HCT116 (cell line): ENCODE measurements around the gene CD300C. TPM values are rescaled to one million over a fixed set of nuclear protein-coding genes. Genes with fewer than 3 reads are reported as not detected.

Experiments used
- ATAC-seq: fragments of 200-7000 bp; cut with Tn5 transposase; 2 replicates; pipeline ENCODE4 v1.9.1; 2020; ENCODE audit warnings: mild to moderate bottlenecking, moderate library complexity
- BruUV-seq: library from RNA; stranded (reverse); fragments of 400-500 nt; replicated peaks from 2 replicates; lab custom pipeline; 2021; lab: Mats Ljungman, UMichigan
- CTCF ChIA-PET: fragments of 300-600 bp; sonication (Branson Sonifier 250); formaldehyde crosslinking; loops from one replicate; lab custom pipeline; 2021; ENCODE audit warnings: antibody characterized with exemption; lab: Charles Lee
- POLR2A ChIA-PET: fragments of 300-600, 350-600 bp; sonication (Branson Sonifier 250); formaldehyde crosslinking; loops from one replicate; lab custom pipeline; 2021; ENCODE audit warnings: antibody characterized with exemption; lab: Charles Lee
- RAD21 ChIA-PET, 2 experiments: fragments of 300-600 bp; sonication (Branson Sonifier 250); formaldehyde crosslinking; loops; one replicate each; lab custom pipeline; 2023; ENCODE audit warnings: low total read pairs in 2 of 2; ENCODE audit not compliant: uncharacterized antibody in 2 of 2, unreplicated experiment in 2 of 2, low non-redundant PET in 1 of 2; lab: Charles Lee
- DNase-seq: peaks from one replicate; pipeline ENCODE4 v3.0.0-alpha.2; 2010; ENCODE audit warnings: low read depth, low spot score
- H2AFZ ChIP-seq: fragments of 200-600 bp; shearing (Covaris generic), sonication (generic); 2 replicates; pipeline ENCODE4 v1.6.1; 2017; ENCODE audit warnings: low read depth, mixed run types, mixed read lengths, antibody characterized with exemption, low read length; ENCODE audit not compliant: poor library complexity, severe bottlenecking
- H3K27ac ChIP-seq: 2 replicates; pipeline ENCODE4 v1.5.1; 2012; ENCODE audit warnings: low read depth, low read length
- H3K27me3 ChIP-seq: fragments of 200-600 bp; sonication (generic); 2 replicates; pipeline ENCODE4 v1.6.1; 2016; ENCODE audit warnings: mixed run types, low read length, mixed read lengths; ENCODE audit not compliant: insufficient read depth
- H3K36me3 ChIP-seq, 2 experiments: fragments of 200-500 bp in 1 of 2; fragments of 200-600 bp in 1 of 2; sonication (Bioruptor generic) in 1 of 2; sonication (generic) in 1 of 2; 2 replicates each; pipeline versions ENCODE4 v1.5.1 to v1.6.1; 2014 to 2016; ENCODE audit warnings: low read length in 2 of 2, inconsistent platforms in 1 of 2, mixed read lengths in 1 of 2, mixed run types in 1 of 2; ENCODE audit not compliant: insufficient read depth in 2 of 2, control insufficient read depth in 1 of 2
- H3K4me1 ChIP-seq, 2 experiments: fragments of 200-600 bp in 1 of 2; sonication (generic) in 1 of 2; 2 replicates each; pipeline versions ENCODE4 v1.5.1 to v1.6.1; 2012 to 2017; ENCODE audit warnings: low read length in 2 of 2, inconsistent platforms in 1 of 2, mild to moderate bottlenecking in 1 of 2, mixed read lengths in 1 of 2, mixed run types in 1 of 2, moderate library complexity in 1 of 2; ENCODE audit not compliant: insufficient read depth in 2 of 2, control insufficient read depth in 1 of 2
- H3K4me2 ChIP-seq: fragments of 200-600 bp; sonication (generic); 2 replicates; pipeline ENCODE4 v1.6.1; 2017; ENCODE audit warnings: mixed run types, low read length, mixed read lengths
- H3K4me3 ChIP-seq, 2 experiments: fragments of 200-600 bp in 1 of 2; sonication (generic) in 1 of 2; replicated peaks in 1 of 2; 2 replicates each; pipeline ENCODE4 v1.5.1; 2011 to 2016; ENCODE audit warnings: low read length in 2 of 2, control low read depth in 1 of 2, low read depth in 1 of 2, mild to moderate bottlenecking in 1 of 2, mixed read lengths in 1 of 2, mixed run types in 1 of 2
- H3K79me2 ChIP-seq: fragments of 200-600 bp; sonication (generic); 2 replicates; pipeline ENCODE4 v1.6.1; 2017; ENCODE audit warnings: mild to moderate bottlenecking, mixed run types, low read length, moderate library complexity, mixed read lengths; ENCODE audit not compliant: insufficient read depth
- H3K9ac ChIP-seq: fragments of 200-600 bp; sonication (generic); 2 replicates; pipeline ENCODE4 v1.6.1; 2016; ENCODE audit warnings: low read length, mixed read lengths
- H3K9me2 ChIP-seq: fragments of 200-600 bp; sonication (generic), shearing (Covaris generic); 2 replicates; pipeline ENCODE4 v1.6.1; 2017; ENCODE audit warnings: mixed run types, mild to moderate bottlenecking, moderate library complexity; ENCODE audit not compliant: insufficient read depth
- H3K9me3 ChIP-seq, 2 experiments: fragments of 200-500 bp in 1 of 2; fragments of 200-600 bp in 1 of 2; sonication (Bioruptor generic) in 1 of 2; sonication (generic) in 1 of 2; 2 replicates each; pipeline ENCODE4 v1.6.1; 2014 to 2017; ENCODE audit warnings: low read length in 2 of 2, mixed read lengths in 2 of 2, inconsistent platforms in 1 of 2, low read depth in 1 of 2, mild to moderate bottlenecking in 1 of 2, mixed run types in 1 of 2, moderate library complexity in 1 of 2; ENCODE audit not compliant: control insufficient read depth in 1 of 2, insufficient read depth in 1 of 2
- H4K20me1 ChIP-seq: fragments of 200-600 bp; sonication (generic), shearing (Covaris generic); 2 replicates; pipeline ENCODE4 v1.6.1; 2017; ENCODE audit warnings: mixed run types, mild to moderate bottlenecking, moderate library complexity; ENCODE audit not compliant: insufficient read depth
- CBX3 ChIP-seq: IDR thresholded peaks from 2 replicates; pipeline ENCODE4 v1.6.1; 2012; ENCODE audit warnings: low read depth
- CEBPB ChIP-seq: IDR thresholded peaks from 2 replicates; pipeline ENCODE4 v1.6.1; 2012; ENCODE audit warnings: low read depth
- EGR1 ChIP-seq: IDR thresholded peaks from 2 replicates; pipeline ENCODE4 v1.6.1; 2012; ENCODE audit warnings: low read depth
- EZH2 ChIP-seq: fragments of 200-600 bp; sonication (generic); IDR thresholded peaks from 2 replicates; pipeline ENCODE4 v1.6.1; 2017; ENCODE audit warnings: antibody characterized with exemption, mixed run types
- EZH2phosphoT487 ChIP-seq: fragments of 200-600 bp; IDR thresholded peaks from 2 replicates; pipeline ENCODE4 v1.6.1; 2018; ENCODE audit warnings: antibody characterized with exemption, borderline replicate concordance
- JUND ChIP-seq: IDR thresholded peaks from 2 replicates; pipeline ENCODE4 v1.6.1; 2012
- POLR2A ChIP-seq: IDR thresholded peaks from 2 replicates; pipeline ENCODE4 v1.7.0; 2011; ENCODE audit warnings: borderline replicate concordance; ENCODE audit not compliant: insufficient read depth, insufficient read length; ENCODE audit errors: extremely low read depth
- POLR2AphosphoS5 ChIP-seq: IDR thresholded peaks from 2 replicates; pipeline ENCODE4 v1.6.1; 2011; ENCODE audit warnings: mild to moderate bottlenecking, low read depth, low read length, moderate library complexity
- RAD21 ChIP-seq: IDR thresholded peaks from 2 replicates; pipeline ENCODE4 v1.6.1; 2012; ENCODE audit warnings: low read depth, mild to moderate bottlenecking
- SIN3A ChIP-seq: IDR thresholded peaks from 2 replicates; pipeline ENCODE4 v1.6.1; 2012; ENCODE audit warnings: low read depth
- SP1 ChIP-seq: IDR thresholded peaks from 2 replicates; pipeline ENCODE4 v1.6.1; 2012; ENCODE audit warnings: low read depth
- SRF ChIP-seq: IDR thresholded peaks from 2 replicates; pipeline ENCODE4 v1.6.1; 2012; ENCODE audit warnings: low read depth
- TCF7L2 ChIP-seq: IDR thresholded peaks from 2 replicates; pipeline ENCODE4 v1.7.0; 2011; ENCODE audit warnings: borderline replicate concordance, inconsistent platforms; ENCODE audit not compliant: insufficient read depth, insufficient read length; ENCODE audit errors: extremely low read depth
- YY1 ChIP-seq: IDR thresholded peaks from 2 replicates; pipeline ENCODE4 v1.6.1; 2011; ENCODE audit warnings: low read length, low read depth, moderate library complexity, mild to moderate bottlenecking; ENCODE audit not compliant: insufficient replicate concordance; ENCODE audit errors: extremely low read depth
- ZNF274 ChIP-seq: fragments of 200-500 bp; sonication (Bioruptor generic); IDR thresholded peaks from 2 replicates; pipeline ENCODE4 v1.6.1; 2014; ENCODE audit warnings: mild to moderate bottlenecking, low read depth, low read length, inconsistent platforms
- intact Hi-C: fragments of 100-400 bp; cut with micrococcal nuclease; formaldehyde crosslinking; loops from 2 replicates; pipeline ENCODE4 v1.10.0; 2022
- total RNA-seq: library from RNA; stranded (reverse); gene quantifications from one replicate; pipeline ENCODE4 v1.2.1, GENCODE V29; 2021; ENCODE audit not compliant: unreplicated experiment
- TF ChIP-seq, protein P1 (sequence below): IDR thresholded peaks from 2 replicates; pipeline ENCODE4 v1.6.1; 2012
- TF ChIP-seq, protein P2 (sequence below): IDR thresholded peaks from 2 replicates; pipeline ENCODE4 v1.6.1; 2011; ENCODE audit warnings: mild to moderate bottlenecking, low read length, moderate library complexity; ENCODE audit not compliant: insufficient replicate concordance; ENCODE audit errors: extremely low read depth
- TF ChIP-seq, protein P3 (sequence below): IDR thresholded peaks from 2 replicates; pipeline ENCODE4 v1.6.1; 2012

CD300C gene
- total RNA-seq, 1 experiment from 2014 or later = 0.15 TPM

DNA sequence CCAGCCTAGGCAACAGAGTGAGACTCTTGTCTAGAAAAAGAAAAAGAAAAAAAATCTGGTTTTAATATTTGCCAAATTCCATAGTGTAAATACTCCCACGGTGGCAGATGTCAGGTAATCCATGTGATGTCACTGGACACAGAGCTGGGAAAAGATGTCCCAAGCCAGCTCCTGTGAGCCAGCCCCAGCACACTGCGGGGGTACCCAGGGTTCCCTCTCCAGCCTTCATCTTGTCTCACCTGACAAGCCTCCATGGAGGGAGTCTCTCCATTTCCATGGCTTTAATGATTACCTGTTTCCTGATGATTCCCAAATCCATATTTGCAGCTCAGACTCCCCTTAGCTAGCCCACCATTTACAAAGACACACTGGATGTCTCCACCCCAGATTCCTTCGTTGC lies 19.2 kb downstream of the CD300C start:
- H3K4me3 ChIP-seq = no peak overlapping the region
- H3K36me3 ChIP-seq = no peaks in the 10 kb centered on the region
- no peaks in the 10 kb centered on the region for H3K79me2 ChIP-seq
- peaks cover 79% of the 10 kb centered on the region for H3K27me3 ChIP-seq
- no peak for TF ChIP-seq POLR2AphosphoS5
- no peak for TF ChIP-seq EZH2phosphoT487
- TF ChIP-seq, protein P1, sequence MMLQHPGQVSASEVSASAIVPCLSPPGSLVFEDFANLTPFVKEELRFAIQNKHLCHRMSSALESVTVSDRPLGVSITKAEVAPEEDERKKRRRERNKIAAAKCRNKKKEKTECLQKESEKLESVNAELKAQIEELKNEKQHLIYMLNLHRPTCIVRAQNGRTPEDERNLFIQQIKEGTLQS = no peak
- no peak for TF ChIP-seq SP1
- TF ChIP-seq POLR2A = no peak
- no peak for TF ChIP-seq SIN3A
- no peak for TF ChIP-seq CBX3
- TF ChIP-seq SRF = no peak
- TF ChIP-seq EGR1 = no peak
- TF ChIP-seq, protein P2, sequence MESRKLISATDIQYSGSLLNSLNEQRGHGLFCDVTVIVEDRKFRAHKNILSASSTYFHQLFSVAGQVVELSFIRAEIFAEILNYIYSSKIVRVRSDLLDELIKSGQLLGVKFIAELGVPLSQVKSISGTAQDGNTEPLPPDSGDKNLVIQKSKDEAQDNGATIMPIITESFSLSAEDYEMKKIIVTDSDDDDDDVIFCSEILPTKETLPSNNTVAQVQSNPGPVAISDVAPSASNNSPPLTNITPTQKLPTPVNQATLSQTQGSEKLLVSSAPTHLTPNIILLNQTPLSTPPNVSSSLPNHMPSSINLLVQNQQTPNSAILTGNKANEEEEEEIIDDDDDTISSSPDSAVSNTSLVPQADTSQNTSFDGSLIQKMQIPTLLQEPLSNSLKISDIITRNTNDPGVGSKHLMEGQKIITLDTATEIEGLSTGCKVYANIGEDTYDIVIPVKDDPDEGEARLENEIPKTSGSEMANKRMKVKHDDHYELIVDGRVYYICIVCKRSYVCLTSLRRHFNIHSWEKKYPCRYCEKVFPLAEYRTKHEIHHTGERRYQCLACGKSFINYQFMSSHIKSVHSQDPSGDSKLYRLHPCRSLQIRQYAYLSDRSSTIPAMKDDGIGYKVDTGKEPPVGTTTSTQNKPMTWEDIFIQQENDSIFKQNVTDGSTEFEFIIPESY = no peak
- TF ChIP-seq EZH2 = no peak
- no peak for TF ChIP-seq CEBPB
- no peak for TF ChIP-seq RAD21
- no peak for TF ChIP-seq JUND
- TF ChIP-seq TCF7L2 = no peak
- TF ChIP-seq, protein P3, sequence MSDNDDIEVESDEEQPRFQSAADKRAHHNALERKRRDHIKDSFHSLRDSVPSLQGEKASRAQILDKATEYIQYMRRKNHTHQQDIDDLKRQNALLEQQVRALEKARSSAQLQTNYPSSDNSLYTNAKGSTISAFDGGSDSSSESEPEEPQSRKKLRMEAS = no peak
- no peak for TF ChIP-seq YY1
- no peak for TF ChIP-seq ZNF274
- no peak overlapping the region for H2AFZ ChIP-seq
- no peak overlapping the region for H3K27ac ChIP-seq
- no peak for DNase-seq
- ChIA-PET RAD21 (no interaction called here), POLR2A (no interaction called here), CTCF (interaction anchor here (0.6 to 1.4 kb wide), 3 partner anchors 39 to 159 kb away, joined by 3 read pairs; no protein-coding TSS in a partner anchor)
- H4K20me1 ChIP-seq = no peaks in the 10 kb centered on the region
- H3K9me3 ChIP-seq = no peaks in the 10 kb centered on the region
- BruUV-seq = no TSS peak
- H3K9ac ChIP-seq = no peak overlapping the region
- H3K4me1 ChIP-seq = no peaks in the 10 kb centered on the region
- intact Hi-C loops = no loop called here
- no peak overlapping the region for H3K4me2 ChIP-seq
- no peak for ATAC-seq
- H3K9me2 ChIP-seq = no peaks in the 10 kb centered on the region
